ENCODE data around the gene TM9SF3. TPM values are rescaled to one million over a fixed set of nuclear protein-coding genes. Genes with fewer than 3 reads are reported as not detected.

TM9SF3 gene
- total and polyA plus RNA-seq, 10 of the 15 experiments (the other 5 are each of a cell fraction or from before 2014, with no cell fraction given), result 17.1 to 85.4 (median 44.9) TPM

- TF ChIP-seq, protein P1, sequence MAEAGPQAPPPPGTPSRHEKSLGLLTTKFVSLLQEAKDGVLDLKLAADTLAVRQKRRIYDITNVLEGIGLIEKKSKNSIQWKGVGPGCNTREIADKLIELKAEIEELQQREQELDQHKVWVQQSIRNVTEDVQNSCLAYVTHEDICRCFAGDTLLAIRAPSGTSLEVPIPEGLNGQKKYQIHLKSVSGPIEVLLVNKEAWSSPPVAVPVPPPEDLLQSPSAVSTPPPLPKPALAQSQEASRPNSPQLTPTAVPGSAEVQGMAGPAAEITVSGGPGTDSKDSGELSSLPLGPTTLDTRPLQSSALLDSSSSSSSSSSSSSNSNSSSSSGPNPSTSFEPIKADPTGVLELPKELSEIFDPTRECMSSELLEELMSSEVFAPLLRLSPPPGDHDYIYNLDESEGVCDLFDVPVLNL (IDR thresholded peaks at IDR 0.05; ENCODE audit: low read depth, low read length), result no peak
- no peak for TF ChIP-seq SPI1 (IDR thresholded peaks at IDR 0.05; ENCODE audit: borderline replicate concordance, insufficient read depth, low read depth, low read length)
- no peak for TF ChIP-seq ESRRA (IDR thresholded peaks at IDR 0.05; ENCODE audit: low read length)
These were observed 8.9 kb upstream of the TM9SF3 start (continued) for GRCh38 chr10:96595741-96596140.

- H2AFZ ChIP-seq (ENCODE audit: control insufficient read depth, low read depth, low read length), result no peak overlapping the region
- no peak for TF ChIP-seq KLF5 (IDR thresholded peaks at IDR 0.05; ENCODE audit: partially characterized antibody)
- no peak for TF ChIP-seq RAD51 (IDR thresholded peaks at IDR 0.05)
- no peak for TF ChIP-seq USF1 (IDR thresholded peaks at IDR 0.05; ENCODE audit: borderline replicate concordance, extremely low read length, insufficient read depth, low read depth, low read length)
- TF ChIP-seq NR2F1 (conservative IDR thresholded peaks at IDR 0.05), result no peak
- no peak for TF ChIP-seq ZNF622 (IDR thresholded peaks at IDR 0.05)
- TF ChIP-seq ZSCAN29 (IDR thresholded peaks at IDR 0.05), result no peak
- TF ChIP-seq TCF7 (IDR thresholded peaks at IDR 0.05; ENCODE audit: borderline replicate concordance), result no peak
- no peak for TF ChIP-seq POLR2AphosphoS5 (IDR thresholded peaks at IDR 0.05; ENCODE audit: low read length)
- TF ChIP-seq SREBF1 (IDR thresholded peaks at IDR 0.05; ENCODE audit: low read length), result no peak
- TF ChIP-seq ZZZ3 (IDR thresholded peaks at IDR 0.05; ENCODE audit: control insufficient read depth, insufficient read length, low read depth), result no peak
- no peak for TF ChIP-seq NR2C2 (IDR thresholded peaks at IDR 0.05; ENCODE audit: borderline replicate concordance, control insufficient read depth, insufficient read length, low read depth)
- no peak for TF ChIP-seq PML (IDR thresholded peaks at IDR 0.05; ENCODE audit: low read length)
- TF ChIP-seq TCF3 (IDR thresholded peaks at IDR 0.05; ENCODE audit: borderline replicate concordance, insufficient read depth, low read depth, low read length), result no peak
- TF ChIP-seq NR2C1 (IDR thresholded peaks at IDR 0.05), result no peak
- TF ChIP-seq BCL11A (IDR thresholded peaks at IDR 0.05; ENCODE audit: low read depth, low read length), result no peak
- no peak for TF ChIP-seq BMI1 (IDR thresholded peaks at IDR 0.05; ENCODE audit: borderline replicate concordance)
- H3K9me3 ChIP-seq (replicated peaks; ENCODE audit: control insufficient read depth, insufficient read depth, low read length), result no peaks in the 10 kb centered on the region
- in situ Hi-C loops (cut with MboI) (no loop called here), intact Hi-C loops (cut with micrococcal nuclease; ENCODE audit: unreplicated experiment) (no loop called here)
- peaks cover 3% of the 10 kb centered on the region for H3K79me2 ChIP-seq (ENCODE audit: control insufficient read depth, insufficient read depth, low read length)
- H3K27me3 ChIP-seq (replicated peaks in 1 of 2; ENCODE audit: control insufficient read depth in 2 of 2, insufficient read depth in 2 of 2, low read length in 1 of 2), result no peaks in the 10 kb centered on the region
- CTCF ChIA-PET, result interaction anchor here (0.8 to 1.3 kb wide), 3 partner anchors 78 to 152 kb away, joined by 3 read pairs; partner anchors contain the start of genes PIK3AP1 and TLL2
- no peak overlapping the region for H3K27ac ChIP-seq (ENCODE audit: control insufficient read depth, insufficient read depth)
- H3K4me3 ChIP-seq, result no peak overlapping the region
- 58% methylated on average over 1 of the region's 1 CpG for WGBS (ENCODE audit: insufficient coverage, insufficient replicate concordance, low lambda C conversion rate, missing lambda C conversion rate)
- RAD21 ChIA-PET (ENCODE audit: unreplicated experiment), result no interaction called here
- H3K9ac ChIP-seq (ENCODE audit: control insufficient read depth, insufficient read depth, low read length), result no peak overlapping the region
- H4K20me1 ChIP-seq (ENCODE audit: control insufficient read depth, insufficient read depth), result no peaks in the 10 kb centered on the region
- FAIRE-seq, result no peak
- SMC1A ChIA-PET (ENCODE audit: uncharacterized antibody, unreplicated experiment), result interaction anchor here (0.6 to 1.6 kb wide), 3 partner anchors 9 to 345 kb away, joined by 3 to 5 read pairs (median 4); no protein-coding TSS in a partner anchor
- no TSS peak for BruUV-seq (replicated peaks)
- ATAC-seq, result no peak
- DNase-seq (ENCODE audit: low read depth, low spot score), result no peak
- POLR2A ChIA-PET, result interaction anchor here (0.5 to 1.2 kb wide), 5 partner anchors 9 to 163 kb away, joined by 3 to 5 read pairs (median 4); no protein-coding TSS in a partner anchor
- no peak overlapping the region for H3K4me2 ChIP-seq (ENCODE audit: control insufficient read depth, insufficient read depth)
- peaks cover 4 to 25% of the 10 kb centered on the region in 2 experiments; a peak in 3 of 4 replicates for H3K36me3 ChIP-seq (ENCODE audit: control insufficient read depth in 2 of 2, insufficient read depth in 2 of 2, low read length in 1 of 2)
- H3K4me1 ChIP-seq (ENCODE audit: control insufficient read depth, insufficient read depth, low read length), result peaks cover 18% of the 10 kb centered on the region
These were observed 5.1 kb upstream of the TM9SF3 start for GRCh38 chr10:96591946-96592345.

Data from GM12878 (cell line).